OCI-LY7 (cell line): Measurements from ENCODE around the gene CCBE1. TPM values are rescaled to one million over a fixed set of nuclear protein-coding genes. Genes with fewer than 3 reads are reported as not detected.

ENCODE experiments used
- BruUV-seq: library from RNA; stranded (reverse); fragments of 400-500 nt; replicated peaks from 2 replicates; lab custom pipeline; 2021; lab: Mats Ljungman, UMichigan
- CTCF ChIA-PET: fragments of 300-600 bp; sonication (Branson Sonifier 250); formaldehyde crosslinking; loops from one replicate; lab custom pipeline; 2022; ENCODE audit warnings: antibody characterized with exemption; ENCODE audit not compliant: unreplicated experiment; lab: Charles Lee
- POLR2A ChIA-PET: fragments of 300-600 bp; sonication (Branson Sonifier 250); formaldehyde crosslinking; loops from one replicate; lab custom pipeline; 2022; ENCODE audit warnings: antibody characterized with exemption; lab: Charles Lee
- DNase-seq: peaks from one replicate; pipeline ENCODE4 v3.0.0-alpha.2; 2015; ENCODE audit warnings: low spot score
- H2AFZ ChIP-seq: fragments of 200-600 bp; sonication (generic), shearing (Covaris generic); 2 replicates; pipeline ENCODE4 v1.6.1; 2014; ENCODE audit warnings: mild to moderate bottlenecking, antibody characterized with exemption, low read length, moderate library complexity
- H3K27ac ChIP-seq: fragments of 200-600 bp; sonication (generic); 2 replicates; pipeline ENCODE4 v1.5.1; 2014; ENCODE audit warnings: mixed run types, low read depth, mild to moderate bottlenecking, moderate library complexity, low read length, inconsistent platforms; ENCODE audit not compliant: poor library complexity, severe bottlenecking
- H3K36me3 ChIP-seq: fragments of 200-600 bp; sonication (generic); 2 replicates; pipeline ENCODE4 v1.6.1; 2014; ENCODE audit warnings: mild to moderate bottlenecking, antibody characterized with exemption, low read length, moderate library complexity, mixed read lengths; ENCODE audit not compliant: insufficient read depth
- H3K4me1 ChIP-seq: fragments of 200-600 bp; sonication (generic); 2 replicates; pipeline ENCODE4 v1.5.1; 2014; ENCODE audit warnings: mild to moderate bottlenecking, low read length; ENCODE audit not compliant: insufficient read depth, poor library complexity, severe bottlenecking
- H3K4me2 ChIP-seq: fragments of 200-600 bp; sonication (generic); 2 replicates; pipeline ENCODE4 v1.6.1; 2014; ENCODE audit warnings: mild to moderate bottlenecking, low read length
- H3K4me3 ChIP-seq: fragments of 200-600 bp; sonication (generic); 2 replicates; pipeline ENCODE4 v1.5.1; 2014; ENCODE audit warnings: mild to moderate bottlenecking, low read depth, low read length; ENCODE audit not compliant: poor library complexity, severe bottlenecking
- H3K79me2 ChIP-seq: fragments of 200-600 bp; sonication (generic); 2 replicates; pipeline ENCODE4 v1.6.1; 2016; ENCODE audit warnings: low read depth, mild to moderate bottlenecking, low read length, moderate library complexity, mixed read lengths; ENCODE audit not compliant: insufficient read depth
- H3K9me2 ChIP-seq: fragments of 200-600 bp; sonication (generic); 2 replicates; pipeline ENCODE4 v1.6.1; 2016; ENCODE audit warnings: mild to moderate bottlenecking, low read length, mixed read lengths; ENCODE audit not compliant: insufficient read depth
- H3K9me3 ChIP-seq: fragments of 200-600 bp; sonication (generic); 2 replicates; pipeline ENCODE4 v1.6.1; 2014; ENCODE audit warnings: mild to moderate bottlenecking, mixed run types, low read length, mixed read lengths
- H4K20me1 ChIP-seq: fragments of 200-600 bp; sonication (generic); 2 replicates; pipeline ENCODE4 v1.6.1; 2014; ENCODE audit warnings: mild to moderate bottlenecking, antibody characterized with exemption, low read length, moderate library complexity, mixed read lengths; ENCODE audit not compliant: insufficient read depth
- CTCF ChIP-seq: fragments of 200-600 bp; sonication (generic); conservative IDR thresholded peaks from 2 replicates; pipeline ENCODE4 v1.5.1; 2014; ENCODE audit warnings: mild to moderate bottlenecking, antibody characterized with exemption, low read length, moderate library complexity, mixed read lengths
- EZH2phosphoT487 ChIP-seq: fragments of 200-600 bp; sonication (generic); IDR thresholded peaks from 2 replicates; pipeline ENCODE4 v1.6.1; 2018; ENCODE audit warnings: low read depth, borderline replicate concordance, mild to moderate bottlenecking, mixed run types, antibody characterized with exemption, low read length, moderate library complexity, mixed read lengths
- intact Hi-C: fragments of 100-400 bp; cut with micrococcal nuclease; formaldehyde crosslinking; loops from one replicate; pipeline ENCODE4 v1.10.0; 2022; ENCODE audit not compliant: unreplicated experiment
- total RNA-seq, 2 experiments: library from RNA; depleted of rRNA in 1 of 2; stranded (reverse); fragments of >200 nt in 1 of 2; shearing (Covaris generic) in 1 of 2; gene quantifications; 2 replicates each; pipeline ENCODE4 v1.2.3, GENCODE V29; 2014 to 2022

The CCBE1 gene
- total RNA-seq, 2 experiments from 2014 or later, result 0.16 to 0.70 TPM

- H2AFZ ChIP-seq, result no peak overlapping the region
- no peak overlapping the region for H3K4me3 ChIP-seq
- TF ChIP-seq CTCF (no peak), EZH2phosphoT487 (no peak)
- no peaks in the 10 kb centered on the region for H3K79me2 ChIP-seq
- H3K4me1 ChIP-seq, result no peaks in the 10 kb centered on the region
- H3K27ac ChIP-seq, result no peak overlapping the region
- no peaks in the 10 kb centered on the region for H4K20me1 ChIP-seq
- intact Hi-C loops, result no loop called here
- no peaks in the 10 kb centered on the region for H3K9me3 ChIP-seq
- BruUV-seq, result no TSS peak
- no peaks in the 10 kb centered on the region for H3K36me3 ChIP-seq
- no peaks in the 10 kb centered on the region for H3K9me2 ChIP-seq
- CTCF ChIA-PET, result no interaction called here
- POLR2A ChIA-PET, result no interaction called here
- no peak for DNase-seq
- no peak overlapping the region for H3K4me2 ChIP-seq
These were observed 11.8 kb upstream of the CCBE1 start for GRCh38 chr18:59708988-59709387.

GRCh38 chr18:59707306-59707705 is 10.1 kb upstream of the CCBE1 start:
- H2AFZ ChIP-seq, result no peak overlapping the region
- no peak for DNase-seq
- H3K9me3 ChIP-seq, result no peaks in the 10 kb centered on the region
- no peak overlapping the region for H3K4me3 ChIP-seq
- TF ChIP-seq CTCF, result no peak
- no peak for TF ChIP-seq EZH2phosphoT487
- intact Hi-C loops, result no loop called here
- no peaks in the 10 kb centered on the region for H3K79me2 ChIP-seq
- H3K27ac ChIP-seq, result no peak overlapping the region
- POLR2A ChIA-PET, result no interaction called here
- H3K4me1 ChIP-seq, result no peaks in the 10 kb centered on the region
- H3K9me2 ChIP-seq, result no peaks in the 10 kb centered on the region
- no peaks in the 10 kb centered on the region for H4K20me1 ChIP-seq
- CTCF ChIA-PET, result no interaction called here
- BruUV-seq, result no TSS peak
- H3K4me2 ChIP-seq, result no peak overlapping the region
- no peaks in the 10 kb centered on the region for H3K36me3 ChIP-seq

GRCh38 chr18:59706499-59706898 is 9.3 kb upstream of the CCBE1 start:
- Histone ChIP-seq H3K4me3 (no peak overlapping the region), H3K36me3 (no peaks in the 10 kb centered on the region), H3K4me2 (no peak overlapping the region), H4K20me1 (no peaks in the 10 kb centered on the region), H3K9me2 (no peaks in the 10 kb centered on the region), H3K9me3 (no peaks in the 10 kb centered on the region), H3K4me1 (no peaks in the 10 kb centered on the region), H2AFZ (no peak overlapping the region), H3K27ac (no peak overlapping the region), H3K79me2 (no peaks in the 10 kb centered on the region)
- ChIA-PET POLR2A (interaction anchor here (0.7 kb wide), 1 partner anchor 24 kb away, joined by 3 read pairs; no protein-coding TSS in a partner anchor), CTCF (no interaction called here)
- TF ChIP-seq EZH2phosphoT487 (no peak), CTCF (no peak)
- no peak for DNase-seq
- no TSS peak for BruUV-seq
- intact Hi-C loops, result no loop called here
